IPS-18c (cell line): ENCODE data around the gene NELFE.
"Not testable (repeated sequence)": the region's sequence is repeated elsewhere in the genome, so short reads cannot be mapped to it uniquely, and the experiment has no call there.

ENCODE experiments used
- H3K4me3 ChIP-seq: 2 replicates; pipeline ENCODE4 v1.7.0; 2013; ENCODE audit warnings: low read depth, mild to moderate bottlenecking, low read length, moderate library complexity; ENCODE audit not compliant: insufficient read depth
- H3K9me3 ChIP-seq: one replicate; pipeline ENCODE4 v1.6.1; 2013; ENCODE audit warnings: mild to moderate bottlenecking, low read length, moderate library complexity; ENCODE audit not compliant: control insufficient read depth, insufficient read depth

Gene NELFE

DNA sequence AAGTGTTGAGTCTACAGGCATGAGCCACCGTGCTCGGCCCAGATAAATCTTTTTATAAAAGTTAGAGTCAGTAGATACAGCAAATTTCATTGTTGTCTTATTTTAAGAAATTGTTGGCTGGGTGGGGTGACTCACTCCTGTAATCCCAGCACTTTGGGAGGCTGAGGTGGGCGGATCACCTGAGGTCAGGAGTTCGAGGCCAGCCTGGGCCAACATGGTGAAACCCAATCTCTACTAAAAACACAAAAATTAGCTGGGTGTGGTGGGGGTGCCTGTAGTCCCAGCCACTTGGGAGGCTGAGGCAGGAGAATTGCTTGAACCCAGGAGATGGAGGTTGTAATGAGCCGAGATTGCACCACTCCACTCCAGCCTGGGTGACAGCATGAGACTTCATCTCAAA lies 50.5 kb downstream of the NELFE start:
- H3K9me3 ChIP-seq, H3K4me3 ChIP-seq: not testable (repeated sequence)

DNA sequence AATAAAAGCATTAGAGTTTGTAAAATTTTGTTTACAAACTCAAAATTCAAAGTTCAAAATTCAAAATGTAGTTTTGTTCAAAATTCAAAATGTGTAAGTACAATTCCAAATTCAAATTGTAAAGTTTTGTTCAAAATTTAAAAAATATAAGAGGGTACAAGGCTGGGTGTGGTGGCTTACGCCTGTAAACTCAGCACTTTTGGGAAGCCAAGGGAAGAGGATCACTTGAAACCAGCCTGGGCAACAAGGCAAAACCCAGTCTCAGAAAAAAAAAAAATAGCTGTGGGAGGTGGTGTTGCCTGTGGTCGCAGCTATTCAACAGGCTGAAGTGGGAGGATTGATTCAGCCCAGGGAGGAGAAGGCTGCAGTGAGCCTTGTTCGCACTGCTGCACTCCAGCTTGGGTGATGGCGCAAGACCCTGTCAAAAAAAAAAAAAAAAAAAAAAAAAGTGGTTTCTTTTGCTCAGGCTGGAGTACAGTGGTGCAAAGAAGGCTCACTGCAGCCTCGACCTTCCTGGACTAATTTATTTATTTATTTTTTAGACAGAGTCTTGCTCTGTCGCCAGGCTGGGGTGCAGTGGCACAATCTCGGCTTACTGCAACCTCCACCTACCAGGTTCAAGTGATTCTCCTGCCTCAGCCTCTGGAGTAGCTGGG lies 51.5 kb downstream of the NELFE start:
- Histone ChIP-seq H3K4me3 (no peak overlapping the region), H3K9me3 (no peaks in the 10 kb centered on the region)

DNA sequence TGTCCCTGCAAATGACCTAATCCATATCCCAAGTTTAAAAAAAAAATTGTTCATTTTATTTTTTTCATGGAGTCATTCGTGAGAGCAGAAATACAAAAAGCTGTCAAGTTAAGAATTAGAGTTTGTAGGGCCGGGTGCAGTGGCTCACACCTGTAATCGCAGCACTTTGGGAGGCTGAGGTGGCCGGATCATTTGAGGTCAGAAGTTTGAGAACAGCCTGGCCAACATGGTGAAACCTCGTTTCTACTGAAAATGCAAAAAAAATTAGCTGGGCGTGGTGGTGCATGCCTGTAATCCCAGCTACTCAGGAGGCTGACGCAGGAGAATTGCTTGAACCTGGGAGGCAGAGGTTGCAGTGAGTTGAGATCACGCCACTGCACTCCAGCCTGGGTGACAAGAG lies 52.0 kb downstream of the NELFE start:
- not testable (repeated sequence) for H3K4me3 ChIP-seq, H3K9me3 ChIP-seq

DNA sequence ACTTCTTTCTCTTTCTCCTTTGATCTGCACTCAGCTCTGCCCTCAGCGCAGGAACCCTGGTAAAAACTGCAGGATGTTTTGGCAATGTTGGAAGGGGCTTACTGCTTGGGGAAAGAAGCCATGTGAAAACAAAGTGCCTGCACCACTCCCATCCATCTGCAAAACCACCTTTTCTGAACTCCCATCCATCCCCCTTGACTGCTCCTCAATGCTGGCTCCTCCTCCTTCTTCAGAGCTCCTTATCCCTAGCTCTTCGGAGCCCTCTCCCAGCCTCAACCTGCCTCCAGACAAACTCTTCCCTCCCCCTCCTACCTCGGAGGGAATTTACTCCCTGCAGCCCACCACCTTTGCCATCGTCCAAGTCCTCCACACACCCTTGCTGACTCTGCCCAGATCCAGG lies 52.6 kb downstream of the NELFE start:
- no peaks in the 10 kb centered on the region for H3K9me3 ChIP-seq
- no peak overlapping the region for H3K4me3 ChIP-seq

DNA sequence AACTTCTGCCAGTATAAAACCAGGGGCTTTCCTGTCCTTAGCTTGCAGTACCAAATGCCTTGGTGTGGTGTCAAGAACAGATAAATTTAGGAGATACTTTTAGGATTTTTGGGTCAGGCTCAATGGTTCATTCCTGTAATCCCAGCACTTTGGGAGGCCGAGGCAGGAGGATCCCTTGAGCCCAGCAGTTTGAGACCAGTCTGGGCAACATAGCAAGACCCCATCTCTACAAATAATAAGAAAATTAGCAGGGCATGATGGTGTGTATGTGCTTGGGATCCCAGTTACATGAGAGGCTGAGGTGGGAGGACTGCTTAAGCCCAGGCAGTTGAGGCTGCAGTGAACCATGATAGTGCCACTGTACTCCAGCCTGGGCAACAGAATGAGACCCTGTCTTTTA lies 53.7 kb downstream of the NELFE start:
- Histone ChIP-seq H3K9me3 (no peaks in the 10 kb centered on the region), H3K4me3 (no peak overlapping the region)

DNA sequence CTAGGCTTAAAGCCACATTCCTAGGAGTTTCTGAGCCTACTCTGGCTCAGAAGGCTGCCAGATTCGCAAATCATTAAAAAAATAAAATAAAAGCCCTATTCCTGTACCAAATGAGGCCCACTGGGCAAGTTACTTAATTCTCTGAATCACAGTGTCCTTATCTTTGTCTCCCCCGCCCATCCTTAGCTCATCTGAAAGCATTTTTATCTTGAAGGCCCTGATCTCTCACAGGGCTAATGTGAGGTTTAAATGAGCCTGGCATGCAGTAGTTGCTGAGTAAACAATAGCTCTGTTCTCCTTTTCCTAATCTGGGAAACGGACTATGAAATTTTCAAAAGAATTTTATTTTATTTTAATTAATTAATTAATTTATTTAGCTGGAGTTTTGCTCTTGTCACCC lies 54.8 kb downstream of the NELFE start:
- Histone ChIP-seq H3K4me3 (no peak overlapping the region), H3K9me3 (no peaks in the 10 kb centered on the region)
